ENCODE results near the gene LSMEM2. TPM values are rescaled to one million over a fixed set of nuclear protein-coding genes. Genes with fewer than 3 reads are reported as not detected.
A peak's percentile ranks its signal among the peaks of the same experiment; 100 is the strongest.

The LSMEM2 gene
- total RNA-seq, 6 donors from 2014 or later: 0.14 to 0.59 TPM; not detected in 4

DNA sequence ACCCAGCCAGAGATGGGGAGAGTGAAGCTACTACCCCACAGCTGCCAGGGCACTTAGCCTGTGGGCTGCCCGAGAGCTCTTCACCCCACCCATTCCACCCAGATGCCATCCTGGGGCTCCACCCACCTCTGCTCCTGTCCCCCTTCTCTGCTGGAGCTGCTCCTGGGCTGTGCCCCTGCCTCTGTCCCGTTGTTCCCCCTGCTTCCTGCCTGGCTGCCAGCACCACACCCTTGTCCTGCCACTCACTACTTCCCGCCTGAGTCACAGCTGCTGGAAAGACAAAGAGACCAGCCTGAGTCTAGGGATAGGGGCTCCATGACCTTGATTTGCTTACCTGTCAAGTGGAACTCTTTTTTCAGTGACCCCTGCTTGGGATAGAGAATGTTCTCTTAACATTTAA is 30.5 kb upstream of the LSMEM2 start:
- TF ChIP-seq EP300 (IDR thresholded peaks at IDR 0.05): peak in 2 of 4 donors; percentile 85 to 91
- peak; percentile 76 to 82 for TF ChIP-seq POLR2AphosphoS5 (IDR thresholded peaks at IDR 0.05)
- peak in 2 of 4 donors; percentile 12 to 32 for TF ChIP-seq POLR2A (IDR thresholded peaks at IDR 0.05)
- TF ChIP-seq, protein P1, sequence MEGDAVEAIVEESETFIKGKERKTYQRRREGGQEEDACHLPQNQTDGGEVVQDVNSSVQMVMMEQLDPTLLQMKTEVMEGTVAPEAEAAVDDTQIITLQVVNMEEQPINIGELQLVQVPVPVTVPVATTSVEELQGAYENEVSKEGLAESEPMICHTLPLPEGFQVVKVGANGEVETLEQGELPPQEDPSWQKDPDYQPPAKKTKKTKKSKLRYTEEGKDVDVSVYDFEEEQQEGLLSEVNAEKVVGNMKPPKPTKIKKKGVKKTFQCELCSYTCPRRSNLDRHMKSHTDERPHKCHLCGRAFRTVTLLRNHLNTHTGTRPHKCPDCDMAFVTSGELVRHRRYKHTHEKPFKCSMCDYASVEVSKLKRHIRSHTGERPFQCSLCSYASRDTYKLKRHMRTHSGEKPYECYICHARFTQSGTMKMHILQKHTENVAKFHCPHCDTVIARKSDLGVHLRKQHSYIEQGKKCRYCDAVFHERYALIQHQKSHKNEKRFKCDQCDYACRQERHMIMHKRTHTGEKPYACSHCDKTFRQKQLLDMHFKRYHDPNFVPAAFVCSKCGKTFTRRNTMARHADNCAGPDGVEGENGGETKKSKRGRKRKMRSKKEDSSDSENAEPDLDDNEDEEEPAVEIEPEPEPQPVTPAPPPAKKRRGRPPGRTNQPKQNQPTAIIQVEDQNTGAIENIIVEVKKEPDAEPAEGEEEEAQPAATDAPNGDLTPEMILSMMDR (IDR thresholded peaks at IDR 0.05): no peak
- Histone ChIP-seq H3K4me3 (no peak overlapping the region), H3K9me3 (no peaks in the 10 kb centered on the region), H3K27ac (peak overlapping the region; percentile 94 to 98 (median 95)), H3K36me3 (peaks cover 3 to 44% (median 19%) of the 10 kb centered on the region in 4 donors), H3K4me1 (peaks cover 91 to 100% (median 99%) of the 10 kb centered on the region in 4 donors), H3K27me3 (no peaks in the 10 kb centered on the region)
- ATAC-seq (ENCODE audit: low FRiP score in 2 of 2): peak; percentile 21 to 38
- DNase-seq: peak; percentile 35 to 74
- WGBS, 2 donors: 7 to 10% methylated on average over 3 of the region's 3 CpGs

GRCh38 chr3:50249457-50249856 is 29.4 kb upstream of the LSMEM2 start:
- H3K27me3 ChIP-seq: no peaks in the 10 kb centered on the region
- H3K36me3 ChIP-seq: peaks cover 3 to 50% (median 25%) of the 10 kb centered on the region in 4 donors
- 80 to 87% methylated on average over 4 to 5 of the region's 5 CpGs for WGBS, 2 donors
- ATAC-seq (ENCODE audit: low FRiP score in 2 of 2): no peak
- no peak for TF ChIP-seq EP300 (IDR thresholded peaks at IDR 0.05)
- no peak for TF ChIP-seq POLR2A (IDR thresholded peaks at IDR 0.05)
- TF ChIP-seq, protein P1 (IDR thresholded peaks at IDR 0.05): no peak
- no peak for TF ChIP-seq POLR2AphosphoS5 (IDR thresholded peaks at IDR 0.05)
- H3K4me1 ChIP-seq: peaks cover 87 to 100% (median 99%) of the 10 kb centered on the region in 4 donors
- no peaks in the 10 kb centered on the region for H3K9me3 ChIP-seq
- H3K4me3 ChIP-seq: no peak overlapping the region
- H3K27ac ChIP-seq: peak overlapping the region; percentile 94 to 98 (median 95)
- DNase-seq: no peak

- peaks cover 86 to 100% (median 99%) of the 10 kb centered on the region in 4 donors for H3K4me1 ChIP-seq
- no peak overlapping the region for H3K4me3 ChIP-seq
- H3K27me3 ChIP-seq: no peaks in the 10 kb centered on the region
- TF ChIP-seq POLR2AphosphoS5 (IDR thresholded peaks at IDR 0.05): no peak
- TF ChIP-seq POLR2A (IDR thresholded peaks at IDR 0.05): no peak
- TF ChIP-seq EP300 (IDR thresholded peaks at IDR 0.05): no peak
- TF ChIP-seq, protein P1 (IDR thresholded peaks at IDR 0.05): no peak
- H3K9me3 ChIP-seq: no peaks in the 10 kb centered on the region
- peaks cover 3 to 59% (median 32%) of the 10 kb centered on the region in 4 donors for H3K36me3 ChIP-seq
- no peak for ATAC-seq (ENCODE audit: low FRiP score in 2 of 2)
- peak overlapping the region; percentile 94 to 98 (median 95) for H3K27ac ChIP-seq
- 86 to 92% methylated on average over 4 of the region's 4 CpGs for WGBS, 2 donors
- no peak for DNase-seq
These were observed 28.4 kb upstream of the LSMEM2 start for GRCh38 chr3:50250514-50250913.

DNA sequence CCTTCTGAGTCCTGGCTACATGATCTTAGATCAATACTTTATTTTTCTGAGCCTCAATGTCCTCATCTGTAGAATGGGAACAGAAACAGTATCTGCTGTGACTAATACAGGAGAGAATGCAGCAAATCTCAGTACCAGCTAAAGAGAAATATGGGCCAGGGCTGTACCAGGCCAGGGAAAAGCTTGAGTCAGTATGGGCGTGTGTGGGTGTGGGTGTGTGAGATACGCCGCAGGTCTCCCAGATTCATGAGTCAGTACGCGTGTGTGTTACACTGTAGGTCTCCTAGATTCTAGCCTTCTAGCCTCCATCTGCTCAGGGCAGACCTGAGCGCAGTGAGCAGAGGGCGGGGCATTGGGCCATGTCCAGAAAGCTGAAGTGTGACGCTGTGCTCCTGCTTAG is 27.7 kb upstream of the LSMEM2 start:
- TF ChIP-seq EP300 (IDR thresholded peaks at IDR 0.05) (no peak), POLR2AphosphoS5 (IDR thresholded peaks at IDR 0.05) (no peak), POLR2A (IDR thresholded peaks at IDR 0.05) (no peak)
- TF ChIP-seq, protein P1 (IDR thresholded peaks at IDR 0.05): no peak
- 75 to 76% methylated on average over 8 of the region's 8 CpGs for WGBS, 2 donors
- H3K27ac ChIP-seq: peak overlapping the region; percentile 91 to 98 (median 95)
- no peaks in the 10 kb centered on the region for H3K9me3 ChIP-seq
- H3K4me1 ChIP-seq: peaks cover 86 to 100% (median 99%) of the 10 kb centered on the region in 4 donors
- DNase-seq (no peak), ATAC-seq (ENCODE audit: low FRiP score in 2 of 2) (peak in 1 of 2 donors; percentile 37)
- H3K4me3 ChIP-seq: no peak overlapping the region
- H3K36me3 ChIP-seq: peaks cover 6 to 66% (median 37%) of the 10 kb centered on the region in 4 donors
- no peaks in the 10 kb centered on the region for H3K27me3 ChIP-seq
